GM12878 (cell line): ENCODE measurements around the gene ECPAS. TPM values are rescaled to one million over a fixed set of nuclear protein-coding genes. Genes with fewer than 3 reads are reported as not detected.

Experiments used
- ATAC-seq: fragments of 200-7000 bp; cut with Tn5 transposase; 3 replicates; pipeline ENCODE4 v1.9.1; 2020; ENCODE audit warnings: mild to moderate bottlenecking, moderate library complexity
- BruUV-seq: library from RNA; stranded (reverse); fragments of 400-500 nt; replicated peaks from 2 replicates; lab custom pipeline; 2021; lab: Mats Ljungman, UMichigan
- CTCF ChIA-PET: fragments of 300-600 bp; sonication (Branson Sonifier 250); formaldehyde crosslinking; extraction: SDS; loops from one replicate; lab custom pipeline; 2021; ENCODE audit warnings: inconsistent platforms; lab: Yijun Ruan, JAX
- POLR2A ChIA-PET: fragments of 350-600 bp; formaldehyde crosslinking; extraction: SDS; loops from one replicate; lab custom pipeline; 2021; ENCODE audit warnings: inconsistent platforms; lab: Charles Lee
- RAD21 ChIA-PET: fragments of 300-600 bp; sonication (Branson Sonifier 250); formaldehyde crosslinking; loops from one replicate; lab custom pipeline; 2023; ENCODE audit warnings: antibody characterized with exemption; ENCODE audit not compliant: unreplicated experiment; lab: Charles Lee
- SMC1A ChIA-PET: fragments of 300-600 bp; sonication (Branson Sonifier 250); formaldehyde crosslinking; loops from one replicate; lab custom pipeline; 2023; ENCODE audit not compliant: unreplicated experiment, uncharacterized antibody; lab: Charles Lee
- DNase-seq: peaks from one replicate; pipeline ENCODE4 v3.0.0-alpha.2; 2011; ENCODE audit warnings: low read depth, low spot score
- FAIRE-seq: peaks from 3 replicates; lab custom pipeline; 2011; peaks lifted over from hg19 to GRCh38; lab: Jason Lieb, UNC
- H2AFZ ChIP-seq: 2 replicates; pipeline ENCODE4 v1.6.0; 2011; ENCODE audit warnings: low read depth, low read length, control low read depth; ENCODE audit not compliant: control insufficient read depth
- H3K27ac ChIP-seq: 2 replicates; pipeline ENCODE4 v1.5.1; 2011; ENCODE audit warnings: control low read depth; ENCODE audit not compliant: control insufficient read depth, insufficient read depth
- H3K27me3 ChIP-seq, 2 experiments: replicated peaks in 1 of 2; 2 replicates each; pipeline versions ENCODE4 v1.6.0 to v1.6.1; 2011; ENCODE audit warnings: low read length in 1 of 2; ENCODE audit not compliant: control insufficient read depth in 2 of 2, insufficient read depth in 2 of 2
- H3K36me3 ChIP-seq, 2 experiments: 2 replicates each; pipeline ENCODE4 v1.5.1; 2011; ENCODE audit warnings: low read length in 1 of 2; ENCODE audit not compliant: control insufficient read depth in 2 of 2, insufficient read depth in 2 of 2
- H3K4me1 ChIP-seq: 2 replicates; pipeline ENCODE4 v1.6.1; 2011; ENCODE audit warnings: mild to moderate bottlenecking, low read length, moderate library complexity, mixed read lengths; ENCODE audit not compliant: control insufficient read depth, insufficient read depth
- H3K4me2 ChIP-seq: 2 replicates; pipeline ENCODE4 v1.6.0; 2011; ENCODE audit warnings: control low read depth; ENCODE audit not compliant: control insufficient read depth, insufficient read depth
- H3K4me3 ChIP-seq: fragments of 200-600 bp; sonication (generic); 2 replicates; pipeline ENCODE4 v1.5.1; 2016
- H3K79me2 ChIP-seq: 2 replicates; pipeline ENCODE4 v1.6.0; 2011; ENCODE audit warnings: low read length; ENCODE audit not compliant: control insufficient read depth, insufficient read depth
- H3K9ac ChIP-seq: 2 replicates; pipeline ENCODE4 v1.8.0; 2011; ENCODE audit warnings: low read length, control low read depth, mixed read lengths; ENCODE audit not compliant: control insufficient read depth, insufficient read depth
- H3K9me3 ChIP-seq: replicated peaks from 3 replicates; pipeline ENCODE4 v1.5.1; 2011; ENCODE audit warnings: mild to moderate bottlenecking, low read length; ENCODE audit not compliant: control insufficient read depth, insufficient read depth
- H4K20me1 ChIP-seq: 2 replicates; pipeline ENCODE4 v1.6.0; 2011; ENCODE audit not compliant: control insufficient read depth, insufficient read depth
- LARP7 ChIP-seq: fragments of 450-650 bp; IDR thresholded peaks from 2 replicates; pipeline ENCODE4 v1.6.1; 2017; ENCODE audit warnings: mild to moderate bottlenecking
- PKNOX1 ChIP-seq: fragments of 450-650 bp; IDR thresholded peaks from 2 replicates; pipeline ENCODE4 v1.6.1; 2016; ENCODE audit warnings: mild to moderate bottlenecking
- ZBTB33 ChIP-seq: fragments of 450-650 bp; IDR thresholded peaks from 2 replicates; pipeline ENCODE4 v1.6.1; 2017; ENCODE audit warnings: mild to moderate bottlenecking
- ZNF592 ChIP-seq: fragments of 450-650 bp; IDR thresholded peaks from 2 replicates; pipeline ENCODE4 v1.6.1; 2017; ENCODE audit warnings: mild to moderate bottlenecking, moderate library complexity
- WGBS: methylation state at CpG from one replicate; pipeline ENCODE4 v1.1.6; 2016; ENCODE audit warnings: low lambda C conversion rate; ENCODE audit not compliant: insufficient replicate concordance, insufficient coverage; ENCODE audit errors: missing lambda C conversion rate; 5-methylcytosine and 5-hydroxymethylcytosine counted together
- in situ Hi-C: fragments of 300-500 bp; cut with MboI; formaldehyde crosslinking; loops from 9 replicates; pipeline ENCODE4 v1.14.3; 2018; ENCODE audit warnings: mixed read lengths
- intact Hi-C: fragments of 100-400 bp; cut with micrococcal nuclease; formaldehyde crosslinking; loops from one replicate; pipeline ENCODE4 v1.14.2; 2022; ENCODE audit not compliant: unreplicated experiment
- polyA plus RNA-seq, 11 experiments: library from polyadenylated mRNA; depleted of rRNA in 4 of 11; unstranded in 6 of 11; stranded (reverse) in 5 of 11; fragments of >200 nt; fragmentation: Nextera tagmentation in 4 of 11; fragmentation: Illumina TruSeq in 1 of 11; extraction: Ambion mirVana in 4 of 11; extraction: Trizol in 1 of 11; gene quantifications; 1 replicate in 1 of 11; 2 replicates in 10 of 11; pipeline versions ENCODE4 v1.2.1 to v1.2.3, GENCODE V29; 2011 to 2016; ENCODE audit warnings: inconsistent platforms in 2 of 11, missing spikeins in 2 of 11, low read depth in 1 of 11
- total RNA-seq, 4 experiments: library from RNA; depleted of rRNA in 3 of 4; stranded (reverse); fragments of >200 nt in 3 of 4; fragmentation: Illumina TruSeq in 1 of 4; extraction: Trizol in 1 of 4; gene quantifications; 2 replicates each; pipeline versions ENCODE4 v1.2.1 to v1.2.3, GENCODE V29; 2013 to 2021

The ECPAS gene
- total and polyA plus RNA-seq, 10 of the 15 experiments (the other 5 are each of a cell fraction or from before 2014, with no cell fraction given) = 11.2 to 69.8 (median 50.1) TPM

GRCh38 chr9:111467778-111468367 is 16.3 kb downstream of the ECPAS start:
- H2AFZ ChIP-seq = no peak overlapping the region
- ChIA-PET POLR2A (no interaction called here), RAD21 (interaction anchor here (1.1 kb wide), 1 partner anchor 11 kb away, joined by 4 read pairs; no protein-coding TSS in a partner anchor), SMC1A (interaction anchor here (0.7 to 3.8 kb wide), 3 partner anchors 9 to 99 kb away, joined by 3 to 14 read pairs (median 4); no protein-coding TSS in a partner anchor), CTCF (no interaction called here)
- in situ Hi-C loops = no loop called here
- ATAC-seq = no peak
- no peaks in the 10 kb centered on the region for H4K20me1 ChIP-seq
- no peaks in the 10 kb centered on the region; a peak in 1 of 4 replicates for H3K36me3 ChIP-seq
- TF ChIP-seq LARP7 (no peak), ZBTB33 (no peak), ZNF592 (no peak), PKNOX1 (no peak)
- FAIRE-seq = no peak
- no peaks in the 10 kb centered on the region for H3K27me3 ChIP-seq
- H3K4me3 ChIP-seq = no peak overlapping the region
- no peak for DNase-seq
- no peak overlapping the region for H3K27ac ChIP-seq
- peaks cover 5% of the 10 kb centered on the region for H3K9me3 ChIP-seq
- no TSS peak for BruUV-seq
- 98% methylated on average over 4 of the region's 4 CpGs for WGBS
- no peak overlapping the region for H3K4me2 ChIP-seq
- peaks cover 76% of the 10 kb centered on the region for H3K79me2 ChIP-seq
- no peak overlapping the region for H3K9ac ChIP-seq
- intact Hi-C loops = no loop called here
- no peaks in the 10 kb centered on the region for H3K4me1 ChIP-seq
